CD4-positive, alpha-beta T cell (primary cell): ENCODE results near the gene ZNF746. TPM values are rescaled to one million over a fixed set of nuclear protein-coding genes. Genes with fewer than 3 reads are reported as not detected.
A peak's percentile ranks its signal among the peaks of the same experiment; 100 is the strongest.

Experiments
- ATAC-seq: fragments of 200-7000 bp; cut with Tn5 transposase; one replicate; pipeline ENCODE4 v1.10.0; 2022; ENCODE audit warnings: mild to moderate bottlenecking; ENCODE audit not compliant: poor library complexity
- CTCF ChIA-PET: fragments of 350-600 bp; sonication (Branson Sonifier 250); formaldehyde crosslinking; loops from one replicate; lab custom pipeline; 2021; ENCODE audit warnings: antibody characterized with exemption, inconsistent platforms; lab: Charles Lee
- POLR2A ChIA-PET: fragments of 350-600 bp; sonication (Branson Sonifier 250); formaldehyde crosslinking; loops from one replicate; lab custom pipeline; 2021; ENCODE audit warnings: antibody characterized with exemption, inconsistent platforms; lab: Charles Lee
- DNase-seq, 14 experiments: peaks; one replicate each; pipeline ENCODE4 v3.0.0-alpha.2; 2013 to 2020; ENCODE audit warnings: mixed read lengths in 2 of 14
- H3K27ac ChIP-seq, 2 donors: one replicate each; pipeline versions ENCODE4 v1.5.1 to v1.7.0; 2013; ENCODE audit warnings: low read length in 2 of 2, low read depth in 1 of 2, mild to moderate bottlenecking in 1 of 2
- H3K27me3 ChIP-seq, 2 experiments: 1 replicate in 1 of 2; 2 replicates in 1 of 2; pipeline versions ENCODE4 v1.6.1 to v1.7.0; 2013; ENCODE audit warnings: low read length in 2 of 2, control low read depth in 1 of 2, mild to moderate bottlenecking in 1 of 2, moderate library complexity in 1 of 2; ENCODE audit not compliant: insufficient read depth in 2 of 2, control insufficient read depth in 1 of 2
- H3K36me3 ChIP-seq: one replicate; pipeline ENCODE4 v1.6.1; 2013; ENCODE audit warnings: low read length, control low read depth; ENCODE audit not compliant: insufficient read depth
- H3K4me1 ChIP-seq: one replicate; pipeline ENCODE4 v1.6.1; 2013; ENCODE audit warnings: low read length, control low read depth; ENCODE audit not compliant: insufficient read depth
- H3K4me3 ChIP-seq: one replicate; pipeline ENCODE4 v1.5.1; 2013; ENCODE audit warnings: mild to moderate bottlenecking, low read length, moderate library complexity
- H3K9me3 ChIP-seq, 2 experiments: 1 replicate in 1 of 2; 2 replicates in 1 of 2; pipeline versions ENCODE4 v1.6.1 to v1.7.0; 2013; ENCODE audit warnings: low read length in 2 of 2, mild to moderate bottlenecking in 2 of 2, control low read depth in 1 of 2, moderate library complexity in 1 of 2; ENCODE audit not compliant: control insufficient read depth in 1 of 2, insufficient read depth in 1 of 2
- H3K27ac Mint-ChIP-seq: one replicate; pipeline ENCODE4 v1.8.0; 2020; ENCODE audit warnings: mixed read lengths
- H3K27me3 Mint-ChIP-seq: one replicate; pipeline ENCODE4 v1.8.0; 2021; ENCODE audit warnings: mixed read lengths
- H3K36me3 Mint-ChIP-seq: one replicate; pipeline ENCODE4 v1.8.0; 2021; ENCODE audit warnings: low read depth, mixed read lengths
- H3K4me1 Mint-ChIP-seq: one replicate; pipeline ENCODE4 v1.8.0; 2021; ENCODE audit warnings: low read depth, mixed read lengths
- H3K4me3 Mint-ChIP-seq: one replicate; pipeline ENCODE4 v1.8.0; 2020; ENCODE audit warnings: mild to moderate bottlenecking, mixed read lengths
- H3K9me3 Mint-ChIP-seq: one replicate; pipeline ENCODE4 v1.8.0; 2020; ENCODE audit warnings: mixed read lengths
- intact Hi-C, 2 experiments: fragments of 100-400 bp; cut with DNase I in 1 of 2; cut with micrococcal nuclease in 1 of 2; formaldehyde crosslinking; loops; one replicate each; pipeline versions ENCODE4 v1.15.1 to v1.9.0; 2023 to 2025; cut with DNase I, micrococcal nuclease
- polyA plus RNA-seq, 2 donors: library from polyadenylated mRNA; unstranded; fragments of 120-200 nt; gene quantifications; one replicate each; pipeline ENCODE4 v1.2.1, GENCODE V29; 2013
- total RNA-seq, 174 experiments: library from RNA in 2 of 174; stranded (reverse) in 2 of 174; gene quantifications; one replicate each; pipeline ENCODE4 v1.2.3 and lab custom pipeline; 2021 to 2026
- TF ChIP-seq, protein P1 (sequence below): fragments of 200-600 bp; IDR thresholded peaks from one replicate; pipeline ENCODE4 v1.8.0; 2022; ENCODE audit warnings: antibody characterized with exemption, mild to moderate bottlenecking

The ZNF746 gene
- total RNA-seq (10 to 100 TPM; 28.4 to 30.3 TPM), total RNA-seq (lab: John Stamatoyannopoulos, UW) (28.0 to 69.0 (median 41.8) reads per million in 172 experiments)
- 13.7 TPM for polyA plus RNA-seq (2013, experiment 1 of 2)
- polyA plus RNA-seq (2013, experiment 2 of 2) = 17.4 TPM

GRCh38 chr7:149497467-149498261, at the start of gene ZNF746:
ZNF746 (minus strand) TSS chr7:149497809; CDS start chr7:149497536, 273 bp downstream.
- peaks cover 27% of the 10 kb centered on the region for H3K4me1 Mint-ChIP-seq
- Histone ChIP-seq H3K9me3 (no peaks in the 10 kb centered on the region), H3K27ac (peak within 1 kb of the TSS in 1 of 2 donors; percentile 43), H3K27me3 (no peaks in the 10 kb centered on the region), H3K36me3 (peaks cover 18% of the 10 kb centered on the region), H3K4me3 (peak within 1 kb of the TSS; percentile 73), H3K4me1 (peaks cover 25% of the 10 kb centered on the region)
- H3K4me3 Mint-ChIP-seq = peak within 1 kb of the TSS; percentile 96
- H3K27ac Mint-ChIP-seq = peak within 1 kb of the TSS; percentile 96
- ChIA-PET CTCF (interaction anchor here (3.9 kb wide), 1 partner anchor 37 kb away, joined by 12 read pairs; the partner anchor contains the start of gene ZNF777), POLR2A (no interaction called here)
- H3K36me3 Mint-ChIP-seq = peaks cover 34% of the 10 kb centered on the region
- peak; percentile 92 for ATAC-seq
- TF ChIP-seq, protein P1, sequence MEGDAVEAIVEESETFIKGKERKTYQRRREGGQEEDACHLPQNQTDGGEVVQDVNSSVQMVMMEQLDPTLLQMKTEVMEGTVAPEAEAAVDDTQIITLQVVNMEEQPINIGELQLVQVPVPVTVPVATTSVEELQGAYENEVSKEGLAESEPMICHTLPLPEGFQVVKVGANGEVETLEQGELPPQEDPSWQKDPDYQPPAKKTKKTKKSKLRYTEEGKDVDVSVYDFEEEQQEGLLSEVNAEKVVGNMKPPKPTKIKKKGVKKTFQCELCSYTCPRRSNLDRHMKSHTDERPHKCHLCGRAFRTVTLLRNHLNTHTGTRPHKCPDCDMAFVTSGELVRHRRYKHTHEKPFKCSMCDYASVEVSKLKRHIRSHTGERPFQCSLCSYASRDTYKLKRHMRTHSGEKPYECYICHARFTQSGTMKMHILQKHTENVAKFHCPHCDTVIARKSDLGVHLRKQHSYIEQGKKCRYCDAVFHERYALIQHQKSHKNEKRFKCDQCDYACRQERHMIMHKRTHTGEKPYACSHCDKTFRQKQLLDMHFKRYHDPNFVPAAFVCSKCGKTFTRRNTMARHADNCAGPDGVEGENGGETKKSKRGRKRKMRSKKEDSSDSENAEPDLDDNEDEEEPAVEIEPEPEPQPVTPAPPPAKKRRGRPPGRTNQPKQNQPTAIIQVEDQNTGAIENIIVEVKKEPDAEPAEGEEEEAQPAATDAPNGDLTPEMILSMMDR = peak; percentile 27
- intact Hi-C loops = loop anchor here (1.0 to 10.0 kb wide), 11 partner anchors 75 to 493 kb away; partner anchors contain the start of genes PDIA4 (in 1 of the 2), ZNF282 (in 1 of the 2), ZNF425 (in 1 of the 2) and ZNF467 (in 1 of the 2)
- H3K27me3 Mint-ChIP-seq = no peaks in the 10 kb centered on the region
- no peaks in the 10 kb centered on the region for H3K9me3 Mint-ChIP-seq
- DNase-seq = peak; percentile 58 to 92 (median 74)

DNA sequence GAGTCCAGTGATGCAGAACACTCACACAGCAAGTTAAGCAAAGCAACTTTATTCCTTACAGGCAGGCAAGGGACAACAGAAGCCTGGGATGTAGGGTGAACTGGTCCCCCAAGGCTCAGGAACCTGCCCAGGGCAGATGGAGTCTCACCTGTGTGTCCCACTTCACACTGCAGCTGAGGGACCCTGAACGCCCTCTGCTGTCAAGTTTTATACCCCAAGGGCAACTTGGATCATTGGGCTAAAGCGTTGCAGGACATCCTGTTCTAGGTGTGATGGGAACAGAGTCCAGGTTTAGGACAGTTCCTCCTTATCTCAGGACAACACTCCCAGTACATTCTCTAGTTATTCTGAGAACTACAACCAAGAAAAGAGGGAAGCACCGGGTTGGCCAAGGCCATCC, 49.5 kb upstream of the ZNF746 start:
- ATAC-seq (no peak), DNase-seq (no peak)
- Mint-ChIP-seq H3K27me3 (no peaks in the 10 kb centered on the region), H3K4me1 (no peaks in the 10 kb centered on the region), H3K36me3 (peaks cover 67% of the 10 kb centered on the region), H3K9me3 (no peaks in the 10 kb centered on the region), H3K4me3 (no peak overlapping the region), H3K27ac (no peak overlapping the region)
- intact Hi-C loops = no loop called here
- H3K9me3 ChIP-seq = peaks cover 0 to 3% of the 10 kb centered on the region in 2 experiments
- H3K27ac ChIP-seq = no peak overlapping the region
- TF ChIP-seq, protein P1 = no peak
- H3K27me3 ChIP-seq = no peaks in the 10 kb centered on the region
- ChIA-PET CTCF (interaction anchor here (0.6 kb wide), 1 partner anchor 1224 kb away, joined by 3 read pairs; no protein-coding TSS in a partner anchor), POLR2A (no interaction called here)
- peaks cover 46% of the 10 kb centered on the region for H3K36me3 ChIP-seq
- H3K4me1 ChIP-seq = no peaks in the 10 kb centered on the region
- no peak overlapping the region for H3K4me3 ChIP-seq

GRCh38 chr7:149546331-149546730, 48.7 kb upstream of the ZNF746 start:
- Mint-ChIP-seq H3K36me3 (peaks cover 59% of the 10 kb centered on the region), H3K9me3 (no peaks in the 10 kb centered on the region), H3K27ac (no peak overlapping the region), H3K4me1 (no peaks in the 10 kb centered on the region), H3K4me3 (no peak overlapping the region), H3K27me3 (no peaks in the 10 kb centered on the region)
- ATAC-seq (no peak), DNase-seq (no peak)
- CTCF ChIA-PET = no interaction called here
- intact Hi-C loops = no loop called here
- TF ChIP-seq, protein P1 = no peak
- H3K9me3 ChIP-seq = peaks cover 0 to 10% of the 10 kb centered on the region in 2 experiments
- no peaks in the 10 kb centered on the region for H3K27me3 ChIP-seq
- H3K36me3 ChIP-seq = peaks cover 38% of the 10 kb centered on the region
- H3K27ac ChIP-seq = no peak overlapping the region
- no peak overlapping the region for H3K4me3 ChIP-seq
- POLR2A ChIA-PET = no interaction called here
- H3K4me1 ChIP-seq = no peaks in the 10 kb centered on the region
